K562 (cell line): ENCODE results near the gene TFAP2A. TPM values are rescaled to one million over a fixed set of nuclear protein-coding genes. Genes with fewer than 3 reads are reported as not detected.

Source experiments
- ATAC-seq: fragments of 200-7000 bp; cut with Tn5 transposase; 3 replicates; pipeline ENCODE4 v1.9.1; 2020; ENCODE audit warnings: moderate library complexity
- BruUV-seq: library from RNA; stranded (reverse); fragments of 400-500 nt; replicated peaks from 2 replicates; lab custom pipeline; 2021; lab: Mats Ljungman, UMichigan
- CTCF ChIA-PET: fragments of 300-600 bp; formaldehyde crosslinking; extraction: SDS; loops from one replicate; lab custom pipeline; 2021; ENCODE audit warnings: low intra/inter-chr PET ratio; lab: Yijun Ruan, JAX
- POLR2A ChIA-PET: fragments of 300-600, 350-650 bp; sonication (Branson Sonifier 250); formaldehyde crosslinking; extraction: SDS; loops from one replicate; lab custom pipeline; 2021; ENCODE audit warnings: antibody characterized with exemption, inconsistent platforms; lab: Yijun Ruan, JAX
- DNase-seq, 4 experiments: peaks; one replicate each; pipeline versions ENCODE4 v3.0.0 to v3.0.0-alpha.2; 2011 to 2018; ENCODE audit warnings: low spot score in 3 of 4, mixed read lengths in 3 of 4; ENCODE audit errors: extremely low read depth in 1 of 4
- FAIRE-seq: peaks from 2 replicates; lab custom pipeline; 2011; peaks lifted over from hg19 to GRCh38; lab: Jason Lieb, UNC
- H2AFZ ChIP-seq: 2 replicates; pipeline ENCODE4 v1.6.0; 2011; ENCODE audit warnings: low read depth, low read length, control low read depth, inconsistent platforms
- H3K27ac ChIP-seq: fragments of 200-600 bp; 3 replicates; pipeline ENCODE4 v1.8.0; 2011; ENCODE audit warnings: low read depth, mild to moderate bottlenecking, control low read depth, inconsistent platforms, low read length, moderate library complexity, mixed read lengths; ENCODE audit errors: extremely low read depth
- H3K27me3 ChIP-seq, 2 experiments: fragments of 300-600 bp in 1 of 2; 2 replicates in 1 of 2; 3 replicates in 1 of 2; pipeline versions ENCODE4 v1.6.0 to v1.8.0; 2011; ENCODE audit warnings: inconsistent platforms in 2 of 2, low read length in 2 of 2, mild to moderate bottlenecking in 1 of 2, mixed read lengths in 1 of 2, moderate library complexity in 1 of 2; ENCODE audit not compliant: control insufficient read depth in 2 of 2, insufficient read depth in 2 of 2
- H3K36me3 ChIP-seq: fragments of 300-600 bp; 3 replicates; pipeline ENCODE4 v1.8.0; 2011; ENCODE audit warnings: mild to moderate bottlenecking, low read length, inconsistent platforms; ENCODE audit not compliant: control insufficient read depth, insufficient read depth
- H3K4me1 ChIP-seq, 2 experiments: fragments of 200-600 bp in 1 of 2; replicated peaks in 1 of 2; 2 replicates in 1 of 2; 3 replicates in 1 of 2; pipeline versions ENCODE4 v1.5.1 to v1.8.0; 2011; ENCODE audit warnings: inconsistent platforms in 2 of 2, low read length in 2 of 2, mild to moderate bottlenecking in 1 of 2, mixed read lengths in 1 of 2, moderate library complexity in 1 of 2; ENCODE audit not compliant: control insufficient read depth in 2 of 2, insufficient read depth in 2 of 2
- H3K4me2 ChIP-seq: 2 replicates; pipeline ENCODE4 v1.6.1; 2011; ENCODE audit warnings: low read length, control low read depth, inconsistent platforms, mixed read lengths; ENCODE audit not compliant: insufficient read depth
- H3K4me3 ChIP-seq: fragments of 200-600 bp; sonication (generic), shearing (Covaris generic); 2 replicates; pipeline ENCODE4 v1.5.1; 2016; ENCODE audit warnings: control low read depth, inconsistent platforms
- H3K79me2 ChIP-seq: fragments of 200-600 bp; 3 replicates; pipeline ENCODE4 v1.8.0; 2011; ENCODE audit warnings: low read length, inconsistent platforms; ENCODE audit not compliant: control insufficient read depth, insufficient read depth
- H3K9ac ChIP-seq, 2 experiments: 2 replicates each; pipeline versions ENCODE4 v1.6.0 to v1.6.1; 2011; ENCODE audit warnings: low read depth in 2 of 2, low read length in 2 of 2, control low read depth in 1 of 2, inconsistent platforms in 1 of 2, mild to moderate bottlenecking in 1 of 2, mixed read lengths in 1 of 2; ENCODE audit not compliant: insufficient read depth in 1 of 2
- H3K9me1 ChIP-seq: one replicate; pipeline ENCODE4 v1.6.0; 2011; ENCODE audit warnings: inconsistent platforms, mild to moderate bottlenecking, low read length, moderate library complexity; ENCODE audit not compliant: control insufficient read depth, insufficient read depth
- H3K9me3 ChIP-seq: replicated peaks from 2 replicates; pipeline ENCODE4 v1.5.1; 2011; ENCODE audit warnings: low read depth, low read length, inconsistent platforms; ENCODE audit not compliant: control insufficient read depth, insufficient read depth
- H4K20me1 ChIP-seq: replicated peaks from 2 replicates; pipeline ENCODE4 v1.6.1; 2011; ENCODE audit warnings: low read length, inconsistent platforms, mixed read lengths; ENCODE audit not compliant: control insufficient read depth, insufficient read depth
- PCBP1 ChIP-seq: fragments of 200-400 bp; formaldehyde crosslinking; IDR thresholded peaks from 2 replicates; pipeline ENCODE4 v1.6.1; 2018; ENCODE audit warnings: mild to moderate bottlenecking, low read depth, low read length; ENCODE audit not compliant: poor library complexity, severe bottlenecking
- WGBS: fragments of 100-300 bp; shearing (Covaris generic); methylation state at CpG from one replicate; pipeline ENCODE4 v1.1.6; 2016; ENCODE audit warnings: low coverage, mixed read lengths; ENCODE audit not compliant: insufficient coverage; ENCODE audit errors: missing lambda C conversion rate; 5-methylcytosine and 5-hydroxymethylcytosine counted together
- in situ Hi-C: fragments of 300-500 bp; cut with MboI; formaldehyde crosslinking; loops from 4 replicates; pipeline ENCODE4 v1.15.0; 2018; ENCODE audit warnings: inconsistent platforms, mixed read lengths
- intact Hi-C: fragments of 100-400 bp; cut with micrococcal nuclease; formaldehyde crosslinking; loops from 2 replicates; pipeline ENCODE4 v1.14.2; 2022
- polyA plus RNA-seq, 8 experiments: library from polyadenylated mRNA; depleted of rRNA in 4 of 8; stranded (reverse) in 5 of 8; unstranded in 3 of 8; fragments of >200 nt; fragmentation: Nextera tagmentation in 2 of 8; fragmentation: Illumina TruSeq in 1 of 8; extraction: Ambion mirVana in 2 of 8; extraction: Trizol in 1 of 8; gene quantifications; 2 replicates each; pipeline versions ENCODE4 v1.2.1 to v1.2.3, GENCODE V29; 2011 to 2014; ENCODE audit warnings: inconsistent platforms in 1 of 8, missing spikeins in 1 of 8
- total RNA-seq, 7 experiments: library from RNA; depleted of rRNA in 6 of 7; stranded (reverse); fragments of >200 nt in 6 of 7; fragmentation: Illumina TruSeq in 2 of 7; extraction: Trizol in 2 of 7; gene quantifications; 2 replicates each; pipeline versions ENCODE4 v1.2.1 to v1.2.3, GENCODE V29; 2011 to 2021; ENCODE audit warnings: low replicate concordance in 1 of 7
- TF ChIP-seq, protein P1 (sequence below), 2 experiments: fragments of 450-650 bp in 1 of 2; sonication (generic) in 1 of 2; formaldehyde crosslinking in 1 of 2; IDR thresholded peaks; 2 replicates each; pipeline versions ENCODE4 v1.7.1 to v1.9.0; 2016 to 2022; ENCODE audit warnings: inconsistent platforms in 1 of 2, mild to moderate bottlenecking in 1 of 2, missing genetic modification reagents in 1 of 2
- TF ChIP-seq, protein P2 (sequence below), 2 experiments: IDR thresholded peaks; 2 replicates each; pipeline ENCODE4 v1.6.1; 2012; ENCODE audit warnings: improper control_type of control experiment in 2 of 2, low read depth in 2 of 2, low read length in 2 of 2, borderline replicate concordance in 1 of 2

Gene TFAP2A
- total and polyA plus RNA-seq, 9 of the 15 experiments (the other 6 are each of a cell fraction or from before 2014, with no cell fraction given): 0.14 to 0.53 (median 0.19) TPM; not detected in 1

GRCh38 chr6:10373642-10374359 lies 41.1 kb downstream of the TFAP2A start:
- Histone ChIP-seq H3K9me3 (no peaks in the 10 kb centered on the region), H3K36me3 (no peaks in the 10 kb centered on the region), H2AFZ (peak overlapping the region; percentile 26; the same call in 1 of the 2 replicates), H3K4me3 (no peak overlapping the region), H3K4me2 (no peak overlapping the region), H4K20me1 (no peaks in the 10 kb centered on the region), H3K27ac (no peak overlapping the region), H3K4me1 (no peaks in the 10 kb centered on the region), H3K9me1 (no peaks in the 10 kb centered on the region), H3K27me3 (no peaks in the 10 kb centered on the region), H3K9ac (no peak overlapping the region), H3K79me2 (no peaks in the 10 kb centered on the region)
- in situ Hi-C loops (no loop called here), intact Hi-C loops (no loop called here)
- ATAC-seq: peak; percentile 17; the same call in 2 of the 3 replicates
- ChIA-PET POLR2A (interaction anchor here (0.6 to 1.1 kb wide), 3 partner anchors 29 to 498 kb away, joined by 3 read pairs; no protein-coding TSS in a partner anchor), CTCF (no interaction called here)
- no peak for DNase-seq
- no TSS peak for BruUV-seq
- TF ChIP-seq, protein P1, sequence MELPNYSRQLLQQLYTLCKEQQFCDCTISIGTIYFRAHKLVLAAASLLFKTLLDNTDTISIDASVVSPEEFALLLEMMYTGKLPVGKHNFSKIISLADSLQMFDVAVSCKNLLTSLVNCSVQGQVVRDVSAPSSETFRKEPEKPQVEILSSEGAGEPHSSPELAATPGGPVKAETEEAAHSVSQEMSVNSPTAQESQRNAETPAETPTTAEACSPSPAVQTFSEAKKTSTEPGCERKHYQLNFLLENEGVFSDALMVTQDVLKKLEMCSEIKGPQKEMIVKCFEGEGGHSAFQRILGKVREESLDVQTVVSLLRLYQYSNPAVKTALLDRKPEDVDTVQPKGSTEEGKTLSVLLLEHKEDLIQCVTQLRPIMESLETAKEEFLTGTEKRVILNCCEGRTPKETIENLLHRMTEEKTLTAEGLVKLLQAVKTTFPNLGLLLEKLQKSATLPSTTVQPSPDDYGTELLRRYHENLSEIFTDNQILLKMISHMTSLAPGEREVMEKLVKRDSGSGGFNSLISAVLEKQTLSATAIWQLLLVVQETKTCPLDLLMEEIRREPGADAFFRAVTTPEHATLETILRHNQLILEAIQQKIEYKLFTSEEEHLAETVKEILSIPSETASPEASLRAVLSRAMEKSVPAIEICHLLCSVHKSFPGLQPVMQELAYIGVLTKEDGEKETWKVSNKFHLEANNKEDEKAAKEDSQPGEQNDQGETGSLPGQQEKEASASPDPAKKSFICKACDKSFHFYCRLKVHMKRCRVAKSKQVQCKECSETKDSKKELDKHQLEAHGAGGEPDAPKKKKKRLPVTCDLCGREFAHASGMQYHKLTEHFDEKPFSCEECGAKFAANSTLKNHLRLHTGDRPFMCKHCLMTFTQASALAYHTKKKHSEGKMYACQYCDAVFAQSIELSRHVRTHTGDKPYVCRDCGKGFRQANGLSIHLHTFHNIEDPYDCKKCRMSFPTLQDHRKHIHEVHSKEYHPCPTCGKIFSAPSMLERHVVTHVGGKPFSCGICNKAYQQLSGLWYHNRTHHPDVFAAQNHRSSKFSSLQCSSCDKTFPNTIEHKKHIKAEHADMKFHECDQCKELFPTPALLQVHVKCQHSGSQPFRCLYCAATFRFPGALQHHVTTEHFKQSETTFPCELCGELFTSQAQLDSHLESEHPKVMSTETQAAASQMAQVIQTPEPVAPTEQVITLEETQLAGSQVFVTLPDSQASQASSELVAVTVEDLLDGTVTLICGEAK (IDR thresholded peaks at IDR 0.05): peak; percentile 51
- TF ChIP-seq, protein P1 (CRISPR knock-in tag; IDR thresholded peaks at IDR 0.05): no peak
- TF ChIP-seq PCBP1: no peak
- TF ChIP-seq, protein P2, sequence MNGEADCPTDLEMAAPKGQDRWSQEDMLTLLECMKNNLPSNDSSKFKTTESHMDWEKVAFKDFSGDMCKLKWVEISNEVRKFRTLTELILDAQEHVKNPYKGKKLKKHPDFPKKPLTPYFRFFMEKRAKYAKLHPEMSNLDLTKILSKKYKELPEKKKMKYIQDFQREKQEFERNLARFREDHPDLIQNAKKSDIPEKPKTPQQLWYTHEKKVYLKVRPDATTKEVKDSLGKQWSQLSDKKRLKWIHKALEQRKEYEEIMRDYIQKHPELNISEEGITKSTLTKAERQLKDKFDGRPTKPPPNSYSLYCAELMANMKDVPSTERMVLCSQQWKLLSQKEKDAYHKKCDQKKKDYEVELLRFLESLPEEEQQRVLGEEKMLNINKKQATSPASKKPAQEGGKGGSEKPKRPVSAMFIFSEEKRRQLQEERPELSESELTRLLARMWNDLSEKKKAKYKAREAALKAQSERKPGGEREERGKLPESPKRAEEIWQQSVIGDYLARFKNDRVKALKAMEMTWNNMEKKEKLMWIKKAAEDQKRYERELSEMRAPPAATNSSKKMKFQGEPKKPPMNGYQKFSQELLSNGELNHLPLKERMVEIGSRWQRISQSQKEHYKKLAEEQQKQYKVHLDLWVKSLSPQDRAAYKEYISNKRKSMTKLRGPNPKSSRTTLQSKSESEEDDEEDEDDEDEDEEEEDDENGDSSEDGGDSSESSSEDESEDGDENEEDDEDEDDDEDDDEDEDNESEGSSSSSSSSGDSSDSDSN (IDR thresholded peaks at IDR 0.05; ENCODE audit: borderline replicate concordance in 1 of 2, low read depth in 2 of 2, low read length in 2 of 2): no peak
- FAIRE-seq: no peak
- WGBS: 30% methylated on average over 3 of the region's 3 CpGs
